GM21515 (cell line): Measurements from ENCODE around the gene MAU2.

Experiments
- ATAC-seq: cut with Tn5 transposase; IDR thresholded peaks from one replicate; pipeline ENCODE4 v1.9.1; 2021; ENCODE audit not compliant: unreplicated experiment

MAU2 gene

GRCh38 chr19:19305066-19305465, 15.6 kb upstream of the MAU2 start:
- no peak for ATAC-seq

GRCh38 chr19:19305696-19306095, 14.9 kb upstream of the MAU2 start:
- no peak for ATAC-seq

- ATAC-seq = no peak
Observed at GRCh38 chr19:19306191-19306590, 14.4 kb upstream of the MAU2 start.

- no peak for ATAC-seq
Observed at GRCh38 chr19:19308373-19308772, 12.3 kb upstream of the MAU2 start.

GRCh38 chr19:19315444-19315843, 5.2 kb upstream of the MAU2 start:
- no peak for ATAC-seq

- ATAC-seq = no peak
Observed at GRCh38 chr19:19316082-19316481, 4.5 kb upstream of the MAU2 start.

GRCh38 chr19:19319732-19320360, 783 bp upstream of the MAU2 start:
- no peak for ATAC-seq

GRCh38 chr19:19321141-19321577, 530 bp downstream of the MAU2 start:
- no peak for ATAC-seq

- no peak for ATAC-seq
Observed at GRCh38 chr19:19324059-19324770, 3.6 kb downstream of the MAU2 start.

- ATAC-seq = no peak
Observed at GRCh38 chr19:19327672-19328071, 7.0 kb downstream of the MAU2 start.

GRCh38 chr19:19329126-19329525, 8.5 kb downstream of the MAU2 start:
- no peak for ATAC-seq

- no peak for ATAC-seq
Observed at GRCh38 chr19:19334063-19334988, 13.7 kb downstream of the MAU2 start.

- ATAC-seq = no peak
Observed at GRCh38 chr19:19334989-19335344, 14.3 kb downstream of the MAU2 start.

- no peak for ATAC-seq
Observed at GRCh38 chr19:19335408-19336158, 15.0 kb downstream of the MAU2 start.

GRCh38 chr19:19336597-19336996, 16.0 kb downstream of the MAU2 start:
- ATAC-seq = no peak

GRCh38 chr19:19337120-19337519, 16.5 kb downstream of the MAU2 start:
- no peak for ATAC-seq

- ATAC-seq = no peak
Observed at GRCh38 chr19:19338082-19338481, 17.5 kb downstream of the MAU2 start.

GRCh38 chr19:19341026-19341425, 20.4 kb downstream of the MAU2 start:
- no peak for ATAC-seq

GRCh38 chr19:19342086-19343015, 21.7 kb downstream of the MAU2 start:
- ATAC-seq = no peak

- ATAC-seq = no peak
Observed at GRCh38 chr19:19343016-19343362, 22.4 kb downstream of the MAU2 start.
